ENCODE data around the gene SLC23A2. TPM values are rescaled to one million over a fixed set of nuclear protein-coding genes. Genes with fewer than 3 reads are reported as not detected.

The SLC23A2 gene
- total RNA-seq, 1 donor from 2014 or later: 20.8 TPM

- Mint-ChIP-seq H3K9me3 (ENCODE audit: unreplicated experiment) (peaks cover 13% of the 10 kb centered on the region), H3K4me1 (ENCODE audit: low read depth, unreplicated experiment) (no peaks in the 10 kb centered on the region), H3K27me3 (ENCODE audit: low read depth, unreplicated experiment) (peaks cover 23% of the 10 kb centered on the region), H3K27ac (ENCODE audit: unreplicated experiment) (peak overlapping the region; percentile 1), H3K4me3 (ENCODE audit: unreplicated experiment) (no peak overlapping the region), H3K36me3 (ENCODE audit: low read depth, unreplicated experiment) (peaks cover 4% of the 10 kb centered on the region)
- DNase-seq (ENCODE audit: low read depth) (peak; percentile 32), FAIRE-seq (no peak)
- H3K4me1 ChIP-seq (ENCODE audit: insufficient read depth, low read length): no peaks in the 10 kb centered on the region
- H3K79me2 ChIP-seq (ENCODE audit: insufficient read depth, low read length): no peaks in the 10 kb centered on the region
- TF ChIP-seq, protein P1, sequence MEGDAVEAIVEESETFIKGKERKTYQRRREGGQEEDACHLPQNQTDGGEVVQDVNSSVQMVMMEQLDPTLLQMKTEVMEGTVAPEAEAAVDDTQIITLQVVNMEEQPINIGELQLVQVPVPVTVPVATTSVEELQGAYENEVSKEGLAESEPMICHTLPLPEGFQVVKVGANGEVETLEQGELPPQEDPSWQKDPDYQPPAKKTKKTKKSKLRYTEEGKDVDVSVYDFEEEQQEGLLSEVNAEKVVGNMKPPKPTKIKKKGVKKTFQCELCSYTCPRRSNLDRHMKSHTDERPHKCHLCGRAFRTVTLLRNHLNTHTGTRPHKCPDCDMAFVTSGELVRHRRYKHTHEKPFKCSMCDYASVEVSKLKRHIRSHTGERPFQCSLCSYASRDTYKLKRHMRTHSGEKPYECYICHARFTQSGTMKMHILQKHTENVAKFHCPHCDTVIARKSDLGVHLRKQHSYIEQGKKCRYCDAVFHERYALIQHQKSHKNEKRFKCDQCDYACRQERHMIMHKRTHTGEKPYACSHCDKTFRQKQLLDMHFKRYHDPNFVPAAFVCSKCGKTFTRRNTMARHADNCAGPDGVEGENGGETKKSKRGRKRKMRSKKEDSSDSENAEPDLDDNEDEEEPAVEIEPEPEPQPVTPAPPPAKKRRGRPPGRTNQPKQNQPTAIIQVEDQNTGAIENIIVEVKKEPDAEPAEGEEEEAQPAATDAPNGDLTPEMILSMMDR (IDR thresholded peaks at IDR 0.05; ENCODE audit: insufficient read depth, low read depth, low read length): no peak
- TF ChIP-seq EZH2 (IDR thresholded peaks at IDR 0.05; ENCODE audit: insufficient read depth, low read length): no peak
- H2AFZ ChIP-seq (ENCODE audit: low read depth, low read length): no peak overlapping the region
- H3K27ac ChIP-seq (ENCODE audit: low read depth, low read length): no peak overlapping the region
- H3K9ac ChIP-seq (ENCODE audit: low read length): no peak overlapping the region
- peaks cover 4% of the 10 kb centered on the region for H3K27me3 ChIP-seq (ENCODE audit: insufficient read depth, low read length)
- no peak overlapping the region for H3K4me3 ChIP-seq (ENCODE audit: insufficient read depth, low read depth, low read length)
- H3K9me3 ChIP-seq (ENCODE audit: insufficient read depth, low read depth, low read length): no peaks in the 10 kb centered on the region
- no peaks in the 10 kb centered on the region for H4K20me1 ChIP-seq (ENCODE audit: insufficient read depth, low read length)
- no peak overlapping the region for H3K4me2 ChIP-seq (ENCODE audit: low read length)
- no peaks in the 10 kb centered on the region for H3K36me3 ChIP-seq (ENCODE audit: insufficient read depth, low read length)
These were observed 165.8 kb downstream of the SLC23A2 start for GRCh38 chr20:4835244-4836177.

GRCh38 chr20:4833074-4833728 is 168.1 kb downstream of the SLC23A2 start:
- H3K4me3 ChIP-seq (ENCODE audit: insufficient read depth, low read depth, low read length): no peak overlapping the region
- Mint-ChIP-seq H3K27me3 (ENCODE audit: low read depth, unreplicated experiment) (peaks cover 10% of the 10 kb centered on the region), H3K4me1 (ENCODE audit: low read depth, unreplicated experiment) (no peaks in the 10 kb centered on the region), H3K27ac (ENCODE audit: unreplicated experiment) (no peak overlapping the region), H3K9me3 (ENCODE audit: unreplicated experiment) (peaks cover 2% of the 10 kb centered on the region), H3K4me3 (ENCODE audit: unreplicated experiment) (no peak overlapping the region), H3K36me3 (ENCODE audit: low read depth, unreplicated experiment) (no peaks in the 10 kb centered on the region)
- H3K9me3 ChIP-seq (ENCODE audit: insufficient read depth, low read depth, low read length): no peaks in the 10 kb centered on the region
- H3K4me2 ChIP-seq (ENCODE audit: low read length): no peak overlapping the region
- no peak overlapping the region for H3K27ac ChIP-seq (ENCODE audit: low read depth, low read length)
- peaks cover 4% of the 10 kb centered on the region for H3K27me3 ChIP-seq (ENCODE audit: insufficient read depth, low read length)
- H3K79me2 ChIP-seq (ENCODE audit: insufficient read depth, low read length): no peaks in the 10 kb centered on the region
- DNase-seq (ENCODE audit: low read depth): no peak
- no peaks in the 10 kb centered on the region for H3K4me1 ChIP-seq (ENCODE audit: insufficient read depth, low read length)
- TF ChIP-seq EZH2 (IDR thresholded peaks at IDR 0.05; ENCODE audit: insufficient read depth, low read length): no peak
- TF ChIP-seq, protein P1 (IDR thresholded peaks at IDR 0.05; ENCODE audit: insufficient read depth, low read depth, low read length): no peak
- H4K20me1 ChIP-seq (ENCODE audit: insufficient read depth, low read length): no peaks in the 10 kb centered on the region
- no peaks in the 10 kb centered on the region for H3K36me3 ChIP-seq (ENCODE audit: insufficient read depth, low read length)
- no peak overlapping the region for H2AFZ ChIP-seq (ENCODE audit: low read depth, low read length)
- no peak overlapping the region for H3K9ac ChIP-seq (ENCODE audit: low read length)
- no peak for FAIRE-seq

Data from astrocyte (in vitro differentiated cells and primary cell).